Breast epithelium (tissue), 3 donors: ENCODE results near the gene PGPEP1.

Experiments
- POLR2AphosphoS5 ChIP-seq, 3 donors: sonication (generic); formaldehyde crosslinking; IDR thresholded peaks; one replicate each; pipeline ENCODE4 v1.6.1; 2017; ENCODE audit warnings: antibody characterized with exemption in 3 of 3
- TF ChIP-seq, protein P1 (sequence below), 3 donors: fragments of 450-650 bp; IDR thresholded peaks; one replicate each; pipeline ENCODE4 v1.5.1; 2016 to 2017; ENCODE audit warnings: antibody characterized with exemption in 3 of 3, mild to moderate bottlenecking in 3 of 3, moderate library complexity in 3 of 3

DNA sequence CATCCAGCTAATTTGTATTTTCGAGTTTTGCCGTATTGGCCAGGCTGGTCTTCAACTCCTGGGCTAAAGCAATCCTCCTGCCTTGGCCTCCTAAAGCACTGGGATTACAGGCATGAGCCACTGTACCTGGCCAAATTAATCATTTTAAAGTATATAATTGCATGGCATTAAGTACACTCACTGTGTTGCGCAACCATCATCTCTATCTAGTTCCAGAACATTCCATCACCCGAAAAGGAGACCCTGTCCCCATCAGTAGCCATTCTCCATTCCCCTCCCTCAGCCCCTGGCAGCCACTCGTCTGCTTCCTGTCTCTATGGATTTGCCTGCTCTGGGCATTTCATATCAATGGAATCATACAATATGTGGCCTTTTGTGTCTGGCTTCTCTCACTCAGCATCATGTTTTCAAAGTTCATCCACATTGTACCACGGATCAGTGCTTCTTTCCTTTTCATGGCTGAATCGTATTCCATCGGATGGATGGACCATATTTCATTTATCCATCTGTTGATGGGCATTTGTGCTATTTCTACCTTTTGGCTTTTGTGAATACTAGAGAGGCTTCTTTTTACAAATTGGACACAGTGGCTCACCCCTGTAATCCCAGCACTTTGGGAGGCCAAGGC lies 13.1 kb downstream of the PGPEP1 start:
- TF ChIP-seq, protein P1, sequence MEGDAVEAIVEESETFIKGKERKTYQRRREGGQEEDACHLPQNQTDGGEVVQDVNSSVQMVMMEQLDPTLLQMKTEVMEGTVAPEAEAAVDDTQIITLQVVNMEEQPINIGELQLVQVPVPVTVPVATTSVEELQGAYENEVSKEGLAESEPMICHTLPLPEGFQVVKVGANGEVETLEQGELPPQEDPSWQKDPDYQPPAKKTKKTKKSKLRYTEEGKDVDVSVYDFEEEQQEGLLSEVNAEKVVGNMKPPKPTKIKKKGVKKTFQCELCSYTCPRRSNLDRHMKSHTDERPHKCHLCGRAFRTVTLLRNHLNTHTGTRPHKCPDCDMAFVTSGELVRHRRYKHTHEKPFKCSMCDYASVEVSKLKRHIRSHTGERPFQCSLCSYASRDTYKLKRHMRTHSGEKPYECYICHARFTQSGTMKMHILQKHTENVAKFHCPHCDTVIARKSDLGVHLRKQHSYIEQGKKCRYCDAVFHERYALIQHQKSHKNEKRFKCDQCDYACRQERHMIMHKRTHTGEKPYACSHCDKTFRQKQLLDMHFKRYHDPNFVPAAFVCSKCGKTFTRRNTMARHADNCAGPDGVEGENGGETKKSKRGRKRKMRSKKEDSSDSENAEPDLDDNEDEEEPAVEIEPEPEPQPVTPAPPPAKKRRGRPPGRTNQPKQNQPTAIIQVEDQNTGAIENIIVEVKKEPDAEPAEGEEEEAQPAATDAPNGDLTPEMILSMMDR (IDR thresholded peaks at IDR 0.05) = no peak
- no peak for TF ChIP-seq POLR2AphosphoS5 (IDR thresholded peaks at IDR 0.05)
